Suprapubic skin (tissue), 4 donors: Measurements from ENCODE around the gene SAMD10. TPM values are rescaled to one million over a fixed set of nuclear protein-coding genes. Genes with fewer than 3 reads are reported as not detected.
"Not testable (repeated sequence)": the region's sequence is repeated elsewhere in the genome, so short reads cannot be mapped to it uniquely, and the experiment has no call there.

Experiments used
- DNase-seq, 2 donors: peaks; one replicate each; pipeline ENCODE4 v3.0.0-alpha.2; 2019; ENCODE audit warnings: low spot score in 2 of 2
- H3K27ac ChIP-seq: fragments of 200-600 bp; sonication (generic); one replicate; pipeline ENCODE4 v1.5.1; 2019
- H3K27me3 ChIP-seq: fragments of 200-600 bp; sonication (generic); one replicate; pipeline ENCODE4 v1.5.1; 2019
- H3K36me3 ChIP-seq: fragments of 200-600 bp; sonication (generic); one replicate; pipeline ENCODE4 v1.5.1; 2019
- H3K4me1 ChIP-seq: fragments of 200-600 bp; sonication (generic); one replicate; pipeline ENCODE4 v1.5.1; 2019
- H3K4me3 ChIP-seq: fragments of 200-600 bp; sonication (generic); one replicate; pipeline ENCODE4 v1.5.1; 2019; ENCODE audit warnings: mild to moderate bottlenecking
- H3K9me3 ChIP-seq: fragments of 200-600 bp; sonication (generic); one replicate; pipeline ENCODE4 v1.5.1; 2019
- CTCF ChIP-seq, 2 donors: fragments of 200-600 bp in 1 of 2; fragments of 450-650 bp in 1 of 2; sonication (generic) in 1 of 2; IDR thresholded peaks; one replicate each; pipeline ENCODE4 v1.5.1; 2016 to 2019; ENCODE audit warnings: antibody characterized with exemption in 2 of 2, mild to moderate bottlenecking in 1 of 2, moderate library complexity in 1 of 2
- EP300 ChIP-seq: sonication (generic); formaldehyde crosslinking; IDR thresholded peaks from one replicate; pipeline ENCODE4 v1.6.1; 2017; ENCODE audit warnings: antibody characterized with exemption
- POLR2A ChIP-seq, 2 donors: fragments of 450-650 bp; IDR thresholded peaks; one replicate each; pipeline ENCODE4 v1.6.1; 2017; ENCODE audit warnings: antibody characterized with exemption in 2 of 2, mild to moderate bottlenecking in 2 of 2, moderate library complexity in 2 of 2
- POLR2AphosphoS5 ChIP-seq, 3 donors: sonication (generic); formaldehyde crosslinking; IDR thresholded peaks; one replicate each; pipeline ENCODE4 v1.6.1; 2017; ENCODE audit warnings: antibody characterized with exemption in 3 of 3
- WGBS: methylation state at CpG from one replicate; pipeline ENCODE4 v1.1.5; 2018; 5-methylcytosine and 5-hydroxymethylcytosine counted together
- total RNA-seq, 4 donors: library from RNA; depleted of rRNA; stranded (reverse); fragments of >200 nt; gene quantifications; one replicate each; pipeline ENCODE4 v1.1.0, GENCODE V29; 2016

The SAMD10 gene
- total RNA-seq, 4 donors from 2014 or later = 7.2 to 15.8 (median 9.6) TPM

- no peaks in the 10 kb centered on the region for H3K9me3 ChIP-seq
- no peaks in the 10 kb centered on the region for H3K27me3 ChIP-seq
- DNase-seq = peak in 1 of 2 donors; percentile 61
- H3K27ac ChIP-seq = peak overlapping the region; percentile 96
- no peak overlapping the region for H3K4me3 ChIP-seq
- 67% methylated on average over 10 of the region's 16 CpGs for WGBS
- no peak for TF ChIP-seq POLR2A (IDR thresholded peaks at IDR 0.05)
- no peak for TF ChIP-seq CTCF (IDR thresholded peaks at IDR 0.05)
- no peak for TF ChIP-seq POLR2AphosphoS5 (IDR thresholded peaks at IDR 0.05)
- no peak for TF ChIP-seq EP300
- peaks cover 55% of the 10 kb centered on the region for H3K4me1 ChIP-seq
- peaks cover 4% of the 10 kb centered on the region for H3K36me3 ChIP-seq
Measured at GRCh38 chr20:63977739-63978276, 1.6 kb downstream of the SAMD10 start.

- H3K9me3 ChIP-seq = no peaks in the 10 kb centered on the region
- no peak overlapping the region for H3K4me3 ChIP-seq
- WGBS = 84% methylated on average over 15 of the region's 18 CpGs
- no peak for TF ChIP-seq CTCF (IDR thresholded peaks at IDR 0.05)
- no peak for TF ChIP-seq EP300
- no peak for TF ChIP-seq POLR2A (IDR thresholded peaks at IDR 0.05)
- no peak for TF ChIP-seq POLR2AphosphoS5 (IDR thresholded peaks at IDR 0.05)
- H3K36me3 ChIP-seq = no peaks in the 10 kb centered on the region
- peaks cover 49% of the 10 kb centered on the region for H3K4me1 ChIP-seq
- no peak overlapping the region for H3K27ac ChIP-seq
- H3K27me3 ChIP-seq = no peaks in the 10 kb centered on the region
- peak in 1 of 2 donors; percentile 63 for DNase-seq
Measured at GRCh38 chr20:63976980-63977738, 2.3 kb downstream of the SAMD10 start.

- not testable (repeated sequence) for DNase-seq, H3K27ac ChIP-seq, H3K36me3 ChIP-seq, H3K9me3 ChIP-seq, H3K27me3 ChIP-seq, H3K4me3 ChIP-seq
- peaks cover 42% of the 10 kb centered on the region for H3K4me1 ChIP-seq
- 96% methylated on average over 7 of the region's 7 CpGs for WGBS
Measured at GRCh38 chr20:63976511-63976910, 2.9 kb downstream of the SAMD10 start.

GRCh38 chr20:63974402-63975200, 4.8 kb downstream of the SAMD10 start:
- no peaks in the 10 kb centered on the region for H3K27me3 ChIP-seq
- H3K36me3 ChIP-seq = no peaks in the 10 kb centered on the region
- H3K4me3 ChIP-seq = no peak overlapping the region
- 80% methylated on average over 15 of the region's 19 CpGs for WGBS
- H3K27ac ChIP-seq = no peak overlapping the region
- no peaks in the 10 kb centered on the region for H3K9me3 ChIP-seq
- DNase-seq = peak in 1 of 2 donors; percentile 62
- peaks cover 35% of the 10 kb centered on the region for H3K4me1 ChIP-seq
- no peak for TF ChIP-seq POLR2A (IDR thresholded peaks at IDR 0.05)
- no peak for TF ChIP-seq EP300
- TF ChIP-seq CTCF (IDR thresholded peaks at IDR 0.05) = no peak
- no peak for TF ChIP-seq POLR2AphosphoS5 (IDR thresholded peaks at IDR 0.05)

- Histone ChIP-seq H3K36me3 (no peaks in the 10 kb centered on the region), H3K9me3 (no peaks in the 10 kb centered on the region), H3K27me3 (no peaks in the 10 kb centered on the region), H3K27ac (no peak overlapping the region), H3K4me1 (peaks cover 34% of the 10 kb centered on the region), H3K4me3 (peak overlapping the region; percentile 30)
- WGBS = 13% methylated on average over 30 of the region's 37 CpGs
- TF ChIP-seq CTCF (IDR thresholded peaks at IDR 0.05) (peak; percentile 97 to 98), POLR2AphosphoS5 (IDR thresholded peaks at IDR 0.05) (peak in 1 of 3 donors; percentile 27), EP300 (no peak)
- DNase-seq = peak; percentile 91 to 93
Measured at GRCh38 chr20:63973636-63974401, 5.6 kb downstream of the SAMD10 start.
